CD4-positive, alpha-beta T cell (primary cell): ENCODE results near the gene ERC2. TPM values are rescaled to one million over a fixed set of nuclear protein-coding genes. Genes with fewer than 3 reads are reported as not detected.

Source experiments
- ATAC-seq: fragments of 200-7000 bp; cut with Tn5 transposase; one replicate; pipeline ENCODE4 v1.10.0; 2022; ENCODE audit warnings: mild to moderate bottlenecking; ENCODE audit not compliant: poor library complexity
- CTCF ChIA-PET: fragments of 350-600 bp; sonication (Branson Sonifier 250); formaldehyde crosslinking; loops from one replicate; lab custom pipeline; 2021; ENCODE audit warnings: antibody characterized with exemption, inconsistent platforms; lab: Charles Lee
- POLR2A ChIA-PET: fragments of 350-600 bp; sonication (Branson Sonifier 250); formaldehyde crosslinking; loops from one replicate; lab custom pipeline; 2021; ENCODE audit warnings: antibody characterized with exemption, inconsistent platforms; lab: Charles Lee
- DNase-seq, 14 experiments: peaks; one replicate each; pipeline ENCODE4 v3.0.0-alpha.2; 2013 to 2020; ENCODE audit warnings: mixed read lengths in 2 of 14
- H3K27ac ChIP-seq, 2 donors: one replicate each; pipeline versions ENCODE4 v1.5.1 to v1.7.0; 2013; ENCODE audit warnings: low read length in 2 of 2, low read depth in 1 of 2, mild to moderate bottlenecking in 1 of 2
- H3K27me3 ChIP-seq, 2 experiments: 1 replicate in 1 of 2; 2 replicates in 1 of 2; pipeline versions ENCODE4 v1.6.1 to v1.7.0; 2013; ENCODE audit warnings: low read length in 2 of 2, control low read depth in 1 of 2, mild to moderate bottlenecking in 1 of 2, moderate library complexity in 1 of 2; ENCODE audit not compliant: insufficient read depth in 2 of 2, control insufficient read depth in 1 of 2
- H3K36me3 ChIP-seq: one replicate; pipeline ENCODE4 v1.6.1; 2013; ENCODE audit warnings: low read length, control low read depth; ENCODE audit not compliant: insufficient read depth
- H3K4me1 ChIP-seq: one replicate; pipeline ENCODE4 v1.6.1; 2013; ENCODE audit warnings: low read length, control low read depth; ENCODE audit not compliant: insufficient read depth
- H3K4me3 ChIP-seq: one replicate; pipeline ENCODE4 v1.5.1; 2013; ENCODE audit warnings: mild to moderate bottlenecking, low read length, moderate library complexity
- H3K9me3 ChIP-seq, 2 experiments: 1 replicate in 1 of 2; 2 replicates in 1 of 2; pipeline versions ENCODE4 v1.6.1 to v1.7.0; 2013; ENCODE audit warnings: low read length in 2 of 2, mild to moderate bottlenecking in 2 of 2, control low read depth in 1 of 2, moderate library complexity in 1 of 2; ENCODE audit not compliant: control insufficient read depth in 1 of 2, insufficient read depth in 1 of 2
- H3K27ac Mint-ChIP-seq: one replicate; pipeline ENCODE4 v1.8.0; 2020; ENCODE audit warnings: mixed read lengths
- H3K27me3 Mint-ChIP-seq: one replicate; pipeline ENCODE4 v1.8.0; 2021; ENCODE audit warnings: mixed read lengths
- H3K36me3 Mint-ChIP-seq: one replicate; pipeline ENCODE4 v1.8.0; 2021; ENCODE audit warnings: low read depth, mixed read lengths
- H3K4me1 Mint-ChIP-seq: one replicate; pipeline ENCODE4 v1.8.0; 2021; ENCODE audit warnings: low read depth, mixed read lengths
- H3K4me3 Mint-ChIP-seq: one replicate; pipeline ENCODE4 v1.8.0; 2020; ENCODE audit warnings: mild to moderate bottlenecking, mixed read lengths
- H3K9me3 Mint-ChIP-seq: one replicate; pipeline ENCODE4 v1.8.0; 2020; ENCODE audit warnings: mixed read lengths
- CTCF ChIP-seq: fragments of 200-600 bp; IDR thresholded peaks from one replicate; pipeline ENCODE4 v1.8.0; 2022; ENCODE audit warnings: antibody characterized with exemption, mild to moderate bottlenecking
- intact Hi-C, 2 experiments: fragments of 100-400 bp; cut with DNase I in 1 of 2; cut with micrococcal nuclease in 1 of 2; formaldehyde crosslinking; loops; one replicate each; pipeline versions ENCODE4 v1.15.1 to v1.9.0; 2023 to 2025; cut with DNase I, micrococcal nuclease
- total RNA-seq, 174 experiments: library from RNA in 2 of 174; stranded (reverse) in 2 of 174; gene quantifications; one replicate each; pipeline ENCODE4 v1.2.3 and lab custom pipeline; 2021 to 2026

ERC2 gene
- total RNA-seq, 2 experiments from 2014 or later: not detected

- Mint-ChIP-seq H3K27me3 (peaks cover 39% of the 10 kb centered on the region), H3K4me1 (no peaks in the 10 kb centered on the region), H3K9me3 (no peaks in the 10 kb centered on the region), H3K36me3 (no peaks in the 10 kb centered on the region), H3K4me3 (no peak overlapping the region), H3K27ac (no peak overlapping the region)
- ATAC-seq (no peak), DNase-seq (no peak)
- Histone ChIP-seq H3K27me3 (peaks cover 0 to 9% of the 10 kb centered on the region in 2 experiments), H3K36me3 (no peaks in the 10 kb centered on the region), H3K4me3 (no peak overlapping the region), H3K9me3 (peaks cover 0 to 3% of the 10 kb centered on the region in 2 experiments), H3K4me1 (no peaks in the 10 kb centered on the region), H3K27ac (no peak overlapping the region)
- POLR2A ChIA-PET: no interaction called here
- intact Hi-C loops: no loop called here
- CTCF ChIA-PET: no interaction called here
- no peak for TF ChIP-seq CTCF
These were observed 44.6 kb downstream of the ERC2 start for GRCh38 chr3:56423661-56424099.

- Histone ChIP-seq H3K4me3 (no peak overlapping the region), H3K27me3 (peaks cover 0 to 1% of the 10 kb centered on the region in 2 experiments), H3K9me3 (no peaks in the 10 kb centered on the region), H3K36me3 (no peaks in the 10 kb centered on the region), H3K27ac (no peak overlapping the region), H3K4me1 (no peaks in the 10 kb centered on the region)
- ChIA-PET POLR2A (no interaction called here), CTCF (no interaction called here)
- no peaks in the 10 kb centered on the region for H3K36me3 Mint-ChIP-seq
- H3K9me3 Mint-ChIP-seq: no peaks in the 10 kb centered on the region
- H3K27ac Mint-ChIP-seq: no peak overlapping the region
- ATAC-seq (no peak), DNase-seq (no peak)
- no peaks in the 10 kb centered on the region for H3K4me1 Mint-ChIP-seq
- H3K27me3 Mint-ChIP-seq: peaks cover 31% of the 10 kb centered on the region
- intact Hi-C loops: no loop called here
- no peak for TF ChIP-seq CTCF
- no peak overlapping the region for H3K4me3 Mint-ChIP-seq
These were observed 46.0 kb downstream of the ERC2 start for GRCh38 chr3:56422316-56422715.

- no peaks in the 10 kb centered on the region for H3K27me3 ChIP-seq
- TF ChIP-seq CTCF: no peak
- Mint-ChIP-seq H3K9me3 (no peaks in the 10 kb centered on the region), H3K36me3 (no peaks in the 10 kb centered on the region), H3K27ac (no peak overlapping the region), H3K27me3 (peaks cover 32% of the 10 kb centered on the region), H3K4me3 (no peak overlapping the region), H3K4me1 (no peaks in the 10 kb centered on the region)
- ATAC-seq: no peak
- H3K4me3 ChIP-seq: no peak overlapping the region
- CTCF ChIA-PET: no interaction called here
- no peaks in the 10 kb centered on the region for H3K36me3 ChIP-seq
- POLR2A ChIA-PET: no interaction called here
- H3K4me1 ChIP-seq: no peaks in the 10 kb centered on the region
- H3K27ac ChIP-seq: no peak overlapping the region
- intact Hi-C loops: no loop called here
- DNase-seq: no peak
- H3K9me3 ChIP-seq: no peaks in the 10 kb centered on the region
These were observed 47.1 kb downstream of the ERC2 start for GRCh38 chr3:56421205-56421604.
